NCI-H1092 treated with DMSO at 0.1 percent for 48 hours (cell line): Measurements from ENCODE around the gene MYL12A.

Experiments
- DNase-seq: peaks from one replicate; lab custom pipeline; 2025; lab: John Stamatoyannopoulos, UW

The MYL12A gene

GRCh38 chr18:3283253-3283863, 35.8 kb downstream of the MYL12A start:
- no peak for DNase-seq

- no peak for DNase-seq
Observed at GRCh38 chr18:3283908-3284307, 36.3 kb downstream of the MYL12A start.

GRCh38 chr18:3284501-3284900, 36.9 kb downstream of the MYL12A start:
- no peak for DNase-seq

GRCh38 chr18:3286159-3286558, 38.6 kb downstream of the MYL12A start:
- DNase-seq, result no peak

- no peak for DNase-seq
Observed at GRCh38 chr18:3293196-3293951, 45.8 kb downstream of the MYL12A start.

GRCh38 chr18:3294435-3295080, 47.0 kb downstream of the MYL12A start:
- DNase-seq, result peak; percentile 66

GRCh38 chr18:3297025-3297984, 49.7 kb downstream of the MYL12A start:
- no peak for DNase-seq

GRCh38 chr18:3304832-3305231, 57.2 kb downstream of the MYL12A start:
- no peak for DNase-seq

- no peak for DNase-seq
Observed at GRCh38 chr18:3305354-3305762, 57.8 kb downstream of the MYL12A start.
